HG03159 (cell line): ENCODE measurements around the gene PPP1R12A.
"Not testable (repeated sequence)": the region's sequence is repeated elsewhere in the genome, so short reads cannot be mapped to it uniquely, and the experiment has no call there.

Source experiments
- ATAC-seq: cut with Tn5 transposase; IDR thresholded peaks from one replicate; pipeline ENCODE4 v1.9.1; 2021; ENCODE audit warnings: mild to moderate bottlenecking, moderate library complexity; ENCODE audit not compliant: unreplicated experiment

PPP1R12A gene

DNA sequence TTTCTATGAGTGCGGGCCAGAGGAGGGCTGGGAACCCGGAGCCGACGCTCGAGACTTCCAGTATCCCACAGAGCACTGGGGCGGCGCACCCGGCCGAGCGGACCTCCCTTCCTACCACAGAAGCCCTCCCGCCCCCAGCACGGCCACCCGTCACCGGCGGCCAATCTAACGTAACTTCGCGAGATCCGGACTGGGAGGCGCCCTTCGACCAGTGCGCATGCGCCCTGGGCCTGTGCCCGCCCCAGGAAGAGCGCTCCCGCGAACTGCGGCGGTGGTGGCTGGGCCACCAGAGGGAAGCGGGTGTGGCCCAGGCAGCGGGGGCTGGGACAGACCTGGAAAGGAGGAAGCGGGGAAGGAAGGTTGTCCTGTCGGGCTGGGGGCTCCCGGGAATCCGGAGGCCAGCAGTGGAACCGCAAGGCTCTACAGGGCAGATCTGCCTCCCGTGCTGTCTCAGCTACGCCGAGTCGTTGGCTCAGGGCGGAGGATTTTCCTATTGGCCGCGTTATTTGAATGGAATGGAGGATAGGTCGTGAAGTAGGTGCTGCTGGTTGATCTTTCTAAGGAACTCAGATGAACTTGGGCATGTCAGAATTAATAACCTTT lies at the start of gene PPP1R12A:
TSS of gene PPP1R12A (minus strand) at position 77 of the 603 bp plus-strand sequence. CDS start 166 bp downstream, outside the sequence.
- ATAC-seq = peak; percentile 87

DNA sequence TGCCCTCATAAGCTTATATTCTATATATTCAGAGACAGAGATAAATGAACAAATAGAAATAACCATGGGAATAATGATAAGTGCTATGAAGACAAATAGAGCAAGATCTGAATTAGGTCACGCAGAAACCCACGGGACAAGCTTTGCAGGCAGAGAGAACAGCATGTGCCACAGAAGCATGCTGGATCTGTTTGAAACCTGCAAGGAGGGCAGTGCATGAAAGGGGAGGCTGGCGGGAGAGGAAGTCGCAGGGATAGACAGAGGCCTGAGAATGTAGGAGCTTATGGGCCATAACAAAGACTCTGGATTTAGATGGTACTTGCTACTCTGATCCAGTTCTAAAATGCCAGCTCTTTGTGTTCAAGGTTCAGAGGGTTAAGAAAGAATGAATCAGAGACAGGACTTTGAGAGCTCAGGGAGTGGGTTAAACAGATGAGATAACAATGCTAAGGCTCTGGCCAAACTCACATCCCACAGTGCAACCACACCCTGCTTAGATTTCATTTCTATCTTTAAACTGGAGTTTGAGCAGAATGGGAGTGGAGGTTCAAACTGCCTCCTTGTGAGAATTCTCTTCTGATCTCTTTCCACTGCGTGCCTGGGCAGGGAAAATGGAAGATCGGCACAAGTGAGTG lies 49.2 kb upstream of the PPP1R12A start:
- no peak for ATAC-seq

DNA sequence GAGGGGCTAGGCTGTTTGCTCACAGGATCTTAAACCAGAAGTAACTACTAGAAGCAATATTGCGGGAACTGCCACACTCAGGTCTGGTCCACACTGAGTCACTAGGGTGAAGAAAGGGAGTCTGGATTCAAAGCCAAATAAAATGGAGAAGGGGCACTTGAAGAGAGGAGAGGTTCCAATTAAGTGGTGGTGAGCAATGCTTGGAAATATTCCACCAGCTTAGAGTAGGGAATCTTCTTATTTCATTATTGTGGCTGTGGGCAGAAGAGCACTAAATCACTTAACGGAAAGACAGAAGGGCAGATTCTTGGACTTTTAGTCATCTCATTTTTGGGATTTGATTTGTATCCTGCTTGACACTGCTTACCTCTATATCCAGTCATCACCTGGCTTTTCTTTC lies 48.6 kb upstream of the PPP1R12A start:
- no peak for ATAC-seq

DNA sequence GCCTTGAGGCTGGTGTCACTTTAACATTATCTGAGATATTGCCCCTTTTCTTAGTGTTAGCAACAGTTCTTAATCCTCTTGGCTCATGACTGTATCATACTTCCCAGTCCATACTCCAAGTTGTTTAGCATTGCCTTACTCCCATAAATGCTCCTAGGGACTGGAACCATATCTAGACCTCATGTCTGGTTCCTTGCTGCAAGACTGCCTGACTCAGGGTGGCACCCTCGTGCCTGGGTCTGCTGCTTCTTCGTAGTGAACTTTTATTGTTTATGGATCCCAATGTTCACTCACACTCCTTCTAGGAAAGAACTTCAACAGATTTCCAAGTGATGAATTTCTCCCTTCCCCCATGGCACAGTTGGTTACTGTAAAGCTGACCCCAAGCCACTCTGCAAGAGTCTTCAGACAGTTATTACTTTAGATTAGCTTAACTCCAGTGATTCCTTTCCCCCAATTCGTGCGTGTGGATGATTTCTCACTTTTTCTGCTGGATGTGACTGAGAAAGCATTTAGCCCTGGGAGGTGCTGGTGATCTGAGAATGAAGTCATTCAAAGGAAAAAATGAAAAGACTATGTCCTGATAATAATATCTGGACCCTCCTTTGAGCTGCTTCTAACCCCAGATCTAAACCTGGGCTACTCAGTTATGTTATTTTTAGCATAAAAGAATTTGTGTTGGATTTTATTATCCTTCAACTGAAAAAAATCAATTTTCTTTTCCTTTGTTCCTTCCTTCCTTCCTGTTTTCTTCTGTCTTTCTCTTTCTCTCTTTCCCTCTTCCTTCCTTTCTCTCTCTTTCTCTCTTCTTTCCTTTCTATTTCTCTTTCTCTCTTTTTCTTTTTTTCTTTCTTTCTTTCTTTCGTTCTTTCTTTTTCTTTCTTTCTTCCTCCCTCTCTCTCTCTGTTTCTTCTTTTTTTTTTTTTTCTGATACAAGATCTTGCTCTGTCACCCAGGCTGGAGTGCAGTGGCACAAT lies 47.5 kb upstream of the PPP1R12A start:
- ATAC-seq = no peak

DNA sequence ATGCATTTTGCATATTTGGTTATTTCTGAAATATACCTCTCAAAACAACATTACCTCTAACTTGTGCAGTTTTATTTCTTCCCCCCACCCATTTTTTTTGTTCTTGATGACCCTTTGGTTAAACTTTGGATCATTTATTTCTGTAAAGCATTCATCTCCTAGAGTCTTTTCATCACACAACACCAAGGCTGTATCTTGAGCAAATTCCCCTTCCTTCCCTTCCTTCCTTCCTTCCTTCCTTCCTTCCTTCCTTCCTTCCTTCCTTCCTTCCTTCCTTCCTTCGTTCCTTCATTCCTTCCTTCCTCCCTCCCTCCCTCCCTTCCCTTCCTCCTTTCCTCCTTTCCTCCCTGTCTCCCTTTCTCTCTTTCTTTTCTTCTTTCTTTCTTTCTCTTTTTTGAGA lies 43.8 kb upstream of the PPP1R12A start:
- ATAC-seq = no peak

DNA sequence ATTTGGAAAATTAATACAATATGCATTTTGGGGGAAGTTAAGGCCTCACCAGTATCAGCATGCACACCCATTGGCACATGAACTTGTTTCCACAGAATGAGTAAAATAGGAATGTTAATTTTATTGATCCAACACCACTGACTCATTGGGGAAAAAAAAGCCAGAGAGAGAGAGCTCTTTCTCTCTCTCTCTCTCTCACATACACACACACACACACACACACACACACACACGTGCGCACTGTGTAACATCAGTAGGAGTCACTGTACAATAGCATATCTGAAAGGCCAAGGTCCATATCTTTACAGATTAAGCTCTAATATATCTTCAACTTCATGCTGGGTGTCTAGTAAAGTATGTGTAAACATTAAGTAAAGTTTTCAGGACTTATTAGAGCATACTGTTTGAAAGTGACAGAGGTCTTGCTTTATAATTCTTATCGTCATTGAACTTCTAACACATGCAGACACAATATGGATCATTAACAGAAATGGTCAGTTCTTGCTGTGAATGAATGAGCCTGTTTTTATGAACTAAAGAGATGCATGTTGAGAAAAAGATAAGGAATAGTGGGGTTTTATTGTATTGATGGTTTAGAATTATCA lies 43.1 kb upstream of the PPP1R12A start:
- not testable (repeated sequence) for ATAC-seq

DNA sequence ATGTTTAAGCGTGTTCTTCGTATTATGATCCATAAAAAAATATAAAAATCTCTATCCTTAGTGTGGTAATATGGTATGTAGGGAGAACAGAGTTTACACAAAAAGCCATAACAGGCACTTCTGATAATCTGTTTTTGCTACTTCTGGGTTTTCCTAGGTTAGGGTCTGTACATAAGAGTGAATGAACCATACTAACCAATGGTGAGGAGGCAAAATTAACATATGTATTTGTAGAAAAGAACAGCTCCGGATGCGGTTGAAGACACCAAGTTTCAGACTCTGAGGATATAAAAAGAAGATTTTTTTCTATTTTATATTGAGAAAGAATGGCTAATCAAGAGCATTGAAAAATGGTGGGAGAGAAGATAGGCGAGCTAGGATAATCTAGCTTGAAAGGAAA lies 40.2 kb upstream of the PPP1R12A start:
- ATAC-seq = no peak

DNA sequence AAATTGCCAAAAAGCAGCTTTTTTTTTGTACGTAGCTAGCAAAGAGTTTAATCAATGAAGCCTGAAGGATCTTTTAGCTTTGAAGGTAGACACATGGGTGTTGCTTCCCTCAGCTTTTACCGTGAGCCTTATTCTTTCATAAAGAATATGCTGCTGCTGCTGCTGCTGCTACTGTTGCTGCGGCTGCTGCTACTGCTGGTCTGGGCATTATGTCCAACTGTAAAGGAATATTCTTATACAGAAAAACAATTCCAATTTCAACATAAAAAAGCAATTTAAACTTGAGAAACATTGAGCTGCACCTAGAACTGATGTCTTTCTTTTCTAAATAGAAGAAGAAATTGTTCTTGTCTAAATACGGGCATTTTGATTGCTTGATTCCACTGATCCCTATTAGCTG lies 38.9 kb upstream of the PPP1R12A start:
- ATAC-seq = no peak

DNA sequence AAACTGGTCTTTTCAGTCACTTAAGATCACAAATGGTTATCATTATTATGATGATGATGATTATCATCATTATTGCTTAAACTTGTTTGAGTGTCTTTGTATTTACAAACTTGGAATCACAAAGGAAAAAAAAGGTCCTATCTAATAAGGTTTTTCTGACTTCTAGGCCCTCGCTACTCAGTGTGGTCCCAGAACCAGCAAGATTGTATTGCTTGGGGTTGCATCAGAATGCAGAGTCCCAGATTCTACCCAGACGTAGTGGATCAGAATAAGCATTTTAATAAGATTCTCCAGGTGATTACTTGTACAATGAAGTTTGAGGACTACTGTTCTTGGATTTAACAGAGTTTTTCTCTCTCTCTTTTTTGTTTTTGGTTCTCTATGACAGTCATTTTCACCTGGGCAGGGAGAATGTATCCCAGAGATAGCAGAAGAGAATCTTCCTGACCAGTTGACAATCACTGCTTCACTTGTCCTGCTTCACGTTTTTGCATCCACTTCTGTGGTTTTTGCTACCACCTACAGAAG lies 29.3 kb upstream of the PPP1R12A start:
- no peak for ATAC-seq

DNA sequence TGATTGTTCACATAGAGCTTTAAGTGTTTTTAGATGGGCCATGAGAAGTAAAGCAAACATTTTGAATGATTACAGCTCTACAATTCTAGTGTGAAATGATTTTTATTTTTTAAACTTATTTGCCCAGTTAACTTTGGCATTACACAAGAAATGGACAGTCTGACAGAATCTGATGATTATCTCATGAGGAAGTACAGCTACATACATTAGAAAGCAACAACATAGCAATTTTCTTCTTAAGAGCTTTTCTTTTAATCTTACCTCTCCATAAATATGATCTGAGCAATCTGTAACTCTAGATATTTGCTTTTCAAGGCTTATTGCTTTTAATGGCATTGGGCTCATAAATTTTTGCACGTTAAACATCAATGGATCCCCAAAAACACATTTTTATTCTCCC lies 26.5 kb upstream of the PPP1R12A start:
- no peak for ATAC-seq

DNA sequence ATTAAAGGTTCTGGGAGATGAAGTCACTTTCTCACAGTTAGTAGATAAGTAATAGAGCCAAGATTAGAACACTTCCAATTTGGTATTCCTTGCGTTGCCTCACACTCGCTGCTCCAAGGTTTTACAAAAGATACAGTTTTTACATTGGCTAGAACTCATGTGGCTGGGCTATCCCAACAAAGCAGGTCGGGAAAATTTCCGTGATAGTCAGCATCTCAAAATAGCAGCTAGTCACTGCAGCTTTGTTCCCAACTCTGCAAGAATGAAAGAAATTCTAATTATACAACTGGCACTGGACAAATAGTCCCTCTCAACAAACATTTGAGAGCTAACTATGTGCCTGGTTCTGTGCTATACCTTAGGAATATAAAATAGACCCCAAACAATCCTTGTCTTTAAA lies 24.6 kb upstream of the PPP1R12A start:
- ATAC-seq = no peak

DNA sequence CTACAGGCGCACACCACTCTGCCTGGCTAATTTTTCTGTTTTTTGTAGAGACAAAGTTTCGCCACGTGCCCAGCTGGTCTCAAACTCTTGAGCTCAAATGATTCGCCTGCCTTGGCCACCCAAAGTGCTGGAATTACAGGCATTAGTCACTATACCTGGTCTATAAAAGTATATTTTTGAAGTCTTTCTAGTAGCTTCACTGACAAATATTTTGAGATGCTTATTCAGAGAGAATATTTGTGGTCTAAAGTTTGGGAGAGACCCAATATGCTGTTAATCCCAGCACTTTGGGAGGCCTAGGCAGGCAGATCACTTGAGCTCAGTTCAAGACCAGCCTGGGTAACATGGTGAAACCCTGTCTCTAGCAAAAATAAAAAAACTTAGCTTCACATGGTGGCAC lies 22.0 kb upstream of the PPP1R12A start:
- ATAC-seq = no peak

DNA sequence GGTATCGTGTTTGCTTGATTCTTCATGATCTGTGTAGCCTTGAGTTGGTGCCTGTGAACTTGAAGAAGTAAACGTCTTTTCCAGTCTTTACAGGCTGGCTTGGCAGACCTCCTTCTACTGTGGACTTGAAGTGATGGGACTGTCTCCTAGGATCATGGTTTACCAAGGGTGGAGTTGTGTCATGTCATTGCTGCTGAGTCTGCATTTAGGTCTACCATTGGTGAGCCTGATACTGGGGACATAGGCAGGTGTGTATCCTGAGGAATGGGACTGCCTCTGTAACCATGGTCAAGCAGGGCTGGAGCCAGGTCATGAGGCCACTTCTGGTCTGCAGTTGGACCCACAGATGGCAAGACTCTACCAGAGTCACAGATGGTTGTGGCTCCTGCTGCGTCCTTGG lies 20.7 kb upstream of the PPP1R12A start:
- no peak for ATAC-seq

DNA sequence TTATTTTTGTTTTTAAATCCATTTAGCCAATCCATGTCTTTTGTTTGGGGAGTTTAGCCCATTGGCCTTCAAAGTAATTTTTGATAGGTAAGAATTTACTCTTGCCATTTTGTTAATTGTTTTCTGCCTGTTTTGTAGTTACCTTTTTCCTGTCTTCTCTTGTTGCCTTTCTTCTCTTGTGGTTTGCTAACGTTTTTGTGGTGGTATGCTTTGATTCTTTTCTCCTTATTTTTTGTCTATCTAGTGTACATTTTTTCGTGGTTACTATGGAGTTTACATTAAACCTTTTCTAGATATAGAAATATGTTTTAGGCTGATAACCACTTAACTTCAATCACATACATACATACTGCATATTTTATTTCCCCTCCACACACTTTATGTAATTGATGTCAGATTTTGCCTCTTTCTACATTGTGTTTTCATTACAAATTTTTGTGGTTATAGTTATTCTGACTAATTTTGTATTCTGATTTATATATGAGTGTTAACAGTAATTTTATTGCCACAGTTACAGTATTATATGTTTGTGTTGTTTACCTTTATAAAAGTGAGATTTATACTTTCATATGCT lies 19.2 kb upstream of the PPP1R12A start:
- ATAC-seq = no peak

DNA sequence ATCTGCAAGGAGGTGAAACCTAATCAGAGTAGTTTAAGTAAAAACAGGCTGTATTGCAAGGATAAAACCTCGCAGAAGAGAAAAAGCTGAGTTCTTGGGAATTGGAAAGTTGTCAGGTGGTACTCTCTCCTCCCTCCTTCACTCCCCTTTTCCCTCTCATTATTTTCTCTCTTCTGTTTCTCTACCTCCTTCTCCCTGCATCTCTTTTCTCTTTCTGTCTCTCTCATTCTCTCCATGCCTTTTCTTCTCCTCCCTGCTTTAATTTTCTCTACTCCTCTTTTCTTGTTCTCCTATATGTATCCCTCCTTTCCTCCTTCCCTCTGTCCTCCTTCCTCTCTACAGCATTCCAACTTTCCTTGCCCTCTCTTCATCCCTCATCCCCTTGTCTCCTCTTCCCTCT lies 14.2 kb upstream of the PPP1R12A start:
- ATAC-seq = no peak

DNA sequence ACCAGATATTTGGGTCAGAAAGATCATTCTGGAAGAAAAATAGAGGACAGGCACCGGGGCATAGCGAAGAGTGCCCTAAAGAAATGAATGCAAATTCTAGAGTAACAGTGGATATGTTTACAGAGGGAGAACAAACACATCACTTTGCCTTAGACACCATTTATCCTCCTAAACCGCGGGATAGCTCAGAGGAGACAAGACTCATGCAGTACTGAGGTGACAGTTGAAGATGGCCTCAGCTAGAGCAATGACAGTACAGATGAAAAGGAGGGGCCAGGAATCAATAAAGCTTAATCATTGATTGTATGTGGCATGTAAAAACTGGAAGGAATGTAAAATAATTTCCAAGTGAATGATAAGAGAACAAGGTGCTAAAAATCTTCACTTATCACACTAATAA lies 10.5 kb upstream of the PPP1R12A start:
- ATAC-seq = no peak

DNA sequence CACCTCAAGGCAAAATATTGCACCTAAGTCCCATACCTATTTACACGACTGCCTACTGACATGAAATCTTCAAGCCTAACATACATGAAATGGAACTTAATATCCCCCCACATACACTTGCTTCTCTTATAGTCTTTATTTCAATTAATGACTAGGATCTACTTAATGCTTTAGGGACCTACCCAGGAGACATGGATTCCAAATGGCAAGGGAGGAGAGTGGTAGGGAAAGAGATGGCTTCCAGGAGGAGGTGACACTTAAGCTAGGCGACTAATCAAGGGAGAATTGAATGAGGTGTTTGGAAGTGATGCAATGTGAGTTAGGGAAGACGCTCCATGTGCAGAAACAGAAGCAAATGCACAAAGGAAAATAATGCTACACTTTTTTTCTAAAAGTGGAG lies 9.7 kb upstream of the PPP1R12A start:
- ATAC-seq = no peak

DNA sequence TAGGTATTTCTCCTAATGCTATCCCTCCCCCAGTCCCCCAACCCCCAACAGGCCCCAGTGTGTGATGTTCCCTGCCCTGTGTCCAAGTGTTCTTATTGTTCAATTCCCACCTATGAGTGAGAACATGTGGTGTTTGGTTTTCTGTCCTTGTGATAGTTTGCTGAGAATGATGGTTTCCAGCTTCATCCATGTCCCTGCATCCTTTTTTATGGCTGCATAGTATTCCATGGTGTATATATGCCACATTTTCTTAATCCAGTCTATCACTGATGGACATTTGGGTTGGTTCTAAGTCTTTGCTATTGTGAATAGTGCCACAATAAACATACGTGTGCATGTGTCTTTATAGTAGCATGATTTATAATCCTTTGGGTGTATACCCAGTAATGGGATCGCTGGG lies 7.9 kb upstream of the PPP1R12A start:
- not testable (repeated sequence) for ATAC-seq

DNA sequence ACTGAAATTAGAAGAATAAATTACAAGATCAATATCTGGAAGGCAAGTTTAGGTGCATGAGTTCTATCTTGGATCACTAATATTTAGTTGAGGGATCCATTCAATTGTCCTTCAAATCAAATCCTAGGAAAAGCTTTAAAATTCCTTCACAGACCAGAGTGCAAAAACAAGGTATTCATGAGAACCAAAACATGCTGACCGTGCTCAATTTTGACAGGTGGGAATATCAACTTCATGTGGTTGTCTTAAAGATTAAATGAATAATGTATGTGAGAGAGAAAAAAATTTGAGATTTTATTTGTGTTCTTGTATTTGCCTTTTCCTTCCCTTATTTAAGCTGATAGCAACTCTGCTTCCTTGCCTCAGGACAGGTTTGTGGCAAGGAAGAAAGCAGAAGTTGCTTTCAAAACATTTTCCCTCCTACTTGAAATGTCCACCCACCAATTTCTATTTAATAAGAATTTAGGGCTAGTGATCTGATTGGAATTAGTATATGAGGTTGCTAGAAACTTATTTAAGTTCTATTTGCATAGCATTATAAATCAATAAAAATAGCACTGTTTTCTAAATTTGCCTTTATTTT lies 4.9 kb upstream of the PPP1R12A start:
- no peak for ATAC-seq

DNA sequence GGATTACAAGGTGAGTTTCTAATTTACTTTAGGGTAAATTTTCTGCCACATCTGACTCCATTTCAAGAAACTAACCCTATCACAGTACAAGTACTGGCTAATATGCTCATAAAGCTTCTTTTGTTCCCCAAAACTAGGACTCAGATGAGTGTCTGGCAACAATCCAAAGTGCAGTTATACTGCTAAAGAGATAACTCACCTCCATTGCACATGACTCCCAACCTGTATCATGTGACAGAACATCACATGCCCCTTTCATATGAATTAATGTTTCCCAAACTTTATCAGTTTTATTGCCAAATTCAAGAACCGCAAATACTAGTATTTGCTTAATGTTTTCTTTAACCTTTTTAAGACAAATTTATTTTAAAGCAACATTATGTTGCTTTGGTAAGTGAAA lies 3.9 kb upstream of the PPP1R12A start:
- ATAC-seq = no peak
